WTC11 (cell line): ENCODE data around the gene KSR2. TPM values are rescaled to one million over a fixed set of nuclear protein-coding genes. Genes with fewer than 3 reads are reported as not detected.
A peak's percentile ranks its signal among the peaks of the same experiment; 100 is the strongest.

Experiments used
- ATAC-seq: fragments of 200-7000 bp; cut with Tn5 transposase; 2 replicates; pipeline ENCODE4 v1.10.0; 2021; ENCODE audit warnings: mild to moderate bottlenecking, moderate library complexity
- CTCF ChIA-PET: fragments of 300-600 bp; sonication (Branson Sonifier 250); formaldehyde crosslinking; loops from one replicate; lab custom pipeline; 2021; ENCODE audit warnings: antibody characterized with exemption; lab: Charles Lee
- POLR2A ChIA-PET: fragments of 350-600 bp; sonication (Branson Sonifier 250); formaldehyde crosslinking; loops from one replicate; lab custom pipeline; 2021; ENCODE audit warnings: antibody characterized with exemption; lab: Charles Lee
- DNase-seq: peaks from one replicate; pipeline ENCODE4 v3.0.0; 2021; ENCODE audit warnings: low spot score
- H3K27ac Mint-ChIP-seq: 2 replicates; pipeline ENCODE4 v1.8.0; 2021; ENCODE audit warnings: mixed read lengths
- H3K27me3 Mint-ChIP-seq: 2 replicates; pipeline ENCODE4 v1.8.0; 2021; ENCODE audit warnings: low read depth, mild to moderate bottlenecking, moderate library complexity, mixed read lengths
- H3K36me3 Mint-ChIP-seq: 2 replicates; pipeline ENCODE4 v1.8.0; 2021; ENCODE audit warnings: mixed read lengths
- H3K4me1 Mint-ChIP-seq: 2 replicates; pipeline ENCODE4 v1.8.0; 2022; ENCODE audit warnings: mixed read lengths
- H3K4me3 Mint-ChIP-seq: 2 replicates; pipeline ENCODE4 v1.8.0; 2021; ENCODE audit warnings: mild to moderate bottlenecking, moderate library complexity, mixed read lengths
- H3K9me3 Mint-ChIP-seq: 2 replicates; pipeline ENCODE4 v1.8.0; 2021; ENCODE audit warnings: mixed read lengths
- AFF4 ChIP-seq: sonication (generic); formaldehyde crosslinking; IDR thresholded peaks from 2 replicates; pipeline ENCODE4 v1.8.1; 2023; ENCODE audit warnings: mild to moderate bottlenecking, missing genetic modification reagents, borderline replicate concordance
- CREM ChIP-seq: sonication (generic); formaldehyde crosslinking; IDR thresholded peaks from 2 replicates; pipeline ENCODE4 v1.8.1; 2022; ENCODE audit warnings: mild to moderate bottlenecking, missing genetic modification reagents, moderate library complexity
- ERG ChIP-seq: fragments of 250-450 bp; sonication (Bioruptor Pico); IDR thresholded peaks from 2 replicates; pipeline ENCODE4 v1.8.0; 2021; ENCODE audit warnings: mild to moderate bottlenecking
- FOXJ3 ChIP-seq: sonication (generic); formaldehyde crosslinking; IDR thresholded peaks from 2 replicates; pipeline ENCODE4 v1.9.0; 2021; ENCODE audit warnings: missing genetic modification reagents, mild to moderate bottlenecking, borderline replicate concordance
- FOXK1 ChIP-seq: sonication (generic); formaldehyde crosslinking; IDR thresholded peaks from 2 replicates; pipeline ENCODE4 v1.8.0; 2022; ENCODE audit warnings: mild to moderate bottlenecking, moderate library complexity, missing genetic modification reagents
- IRF2 ChIP-seq: sonication (generic); formaldehyde crosslinking; IDR thresholded peaks from 2 replicates; pipeline ENCODE4 v1.8.0; 2022; ENCODE audit warnings: low read depth, missing genetic modification reagents, borderline replicate concordance
- MAX ChIP-seq: sonication (generic); formaldehyde crosslinking; IDR thresholded peaks from 2 replicates; pipeline ENCODE4 v1.8.0; 2022; ENCODE audit warnings: mild to moderate bottlenecking, missing genetic modification reagents
- MYBL2 ChIP-seq: sonication (generic); formaldehyde crosslinking; IDR thresholded peaks from 2 replicates; pipeline ENCODE4 v1.8.1; 2023; ENCODE audit warnings: mild to moderate bottlenecking, moderate library complexity, missing genetic modification reagents
- NFE2L1 ChIP-seq: sonication (generic); formaldehyde crosslinking; IDR thresholded peaks from 2 replicates; pipeline ENCODE4 v1.8.1; 2023; ENCODE audit warnings: missing genetic modification reagents
- NFYB ChIP-seq: sonication (generic); formaldehyde crosslinking; conservative IDR thresholded peaks from 2 replicates; pipeline ENCODE4 v1.8.0; 2022; ENCODE audit warnings: low read depth, missing genetic modification reagents
- OVOL2 ChIP-seq: fragments of 250-450 bp; sonication (Bioruptor Pico); IDR thresholded peaks from 2 replicates; pipeline ENCODE4 v1.9.0; 2021; ENCODE audit warnings: mild to moderate bottlenecking, borderline replicate concordance
- SMAD3 ChIP-seq: sonication (generic); formaldehyde crosslinking; IDR thresholded peaks from 2 replicates; pipeline ENCODE4 v1.8.0; 2022; ENCODE audit warnings: missing genetic modification reagents, mild to moderate bottlenecking, borderline replicate concordance
- ZNF138 ChIP-seq: sonication (generic); formaldehyde crosslinking; conservative IDR thresholded peaks from 2 replicates; pipeline ENCODE4 v1.8.1; 2022; ENCODE audit warnings: mild to moderate bottlenecking, moderate library complexity, missing genetic modification reagents
- ZNF263 ChIP-seq: sonication (generic); formaldehyde crosslinking; IDR thresholded peaks from 2 replicates; pipeline ENCODE4 v1.8.1; 2022; ENCODE audit warnings: low read depth, mild to moderate bottlenecking, moderate library complexity, missing genetic modification reagents
- ZNF512 ChIP-seq: sonication (generic); formaldehyde crosslinking; IDR thresholded peaks from 2 replicates; pipeline ENCODE4 v1.8.1; 2022; ENCODE audit warnings: missing genetic modification reagents, borderline replicate concordance
- ZNF671 ChIP-seq: fragments of 250-450 bp; sonication (Bioruptor Pico); IDR thresholded peaks from 2 replicates; pipeline ENCODE4 v1.8.0; 2021; ENCODE audit warnings: mild to moderate bottlenecking
- total RNA-seq: library from RNA; stranded (reverse); gene quantifications from 3 replicates; pipeline ENCODE4 v1.2.3, GENCODE V29; 2021

KSR2 gene
- total RNA-seq, 1 experiment from 2014 or later: 2.4 TPM

- ATAC-seq (no peak), DNase-seq (no peak)
- H3K36me3 Mint-ChIP-seq: no peaks in the 10 kb centered on the region
- no peaks in the 10 kb centered on the region for H3K27me3 Mint-ChIP-seq
- TF ChIP-seq NFYB (CRISPR knock-in tag) (no peak), ERG (no peak)
- POLR2A ChIA-PET: no interaction called here
- H3K4me1 Mint-ChIP-seq: 0 out of 2 replicates have a peak, but pooled peaks cover 12% of the 10 kb centered on the region
- CTCF ChIA-PET: no interaction called here
- no peaks in the 10 kb centered on the region for H3K9me3 Mint-ChIP-seq
- H3K4me3 Mint-ChIP-seq: no peak overlapping the region
- no peak overlapping the region; the same call in 1 of the 2 replicates for H3K27ac Mint-ChIP-seq
Observed at GRCh38 chr12:117797202-117797601, 171.6 kb downstream of the KSR2 start.

- Mint-ChIP-seq H3K27ac (no peak overlapping the region), H3K36me3 (no peaks in the 10 kb centered on the region), H3K4me3 (no peak overlapping the region), H3K4me1 (peaks cover 41% of the 10 kb centered on the region), H3K27me3 (no peaks in the 10 kb centered on the region), H3K9me3 (no peaks in the 10 kb centered on the region)
- TF ChIP-seq MYBL2 (CRISPR knock-in tag): no peak
- TF ChIP-seq NFE2L1: peak; percentile 7; the same call in 1 of the 2 replicates
- TF ChIP-seq FOXJ3 (CRISPR knock-in tag): no peak
- TF ChIP-seq ZNF138 (CRISPR knock-in tag): no peak
- DNase-seq (no peak), ATAC-seq (no peak)
- POLR2A ChIA-PET: no interaction called here
- CTCF ChIA-PET: interaction anchor here (1.1 kb wide), 1 partner anchor 64 kb away, joined by 3 read pairs; no protein-coding TSS in a partner anchor
Observed at GRCh38 chr12:117792877-117793424, 175.8 kb downstream of the KSR2 start.

GRCh38 chr12:117792471-117792870 lies 176.3 kb downstream of the KSR2 start:
- H3K4me3 Mint-ChIP-seq: no peak overlapping the region
- no peaks in the 10 kb centered on the region for H3K36me3 Mint-ChIP-seq
- H3K9me3 Mint-ChIP-seq: no peaks in the 10 kb centered on the region
- H3K4me1 Mint-ChIP-seq: peaks cover 46% of the 10 kb centered on the region
- ATAC-seq (no peak), DNase-seq (no peak)
- CTCF ChIA-PET: interaction anchor here (1.1 kb wide), 1 partner anchor 64 kb away, joined by 3 read pairs; no protein-coding TSS in a partner anchor
- POLR2A ChIA-PET: no interaction called here
- TF ChIP-seq OVOL2 (CRISPR knock-in tag): no peak
- no peak for TF ChIP-seq AFF4
- TF ChIP-seq ZNF263: no peak
- TF ChIP-seq MAX (CRISPR knock-in tag): no peak
- TF ChIP-seq ZNF671 (CRISPR knock-in tag): no peak
- no peak overlapping the region for H3K27ac Mint-ChIP-seq
- H3K27me3 Mint-ChIP-seq: no peaks in the 10 kb centered on the region

- ChIA-PET CTCF (interaction anchor here (1.2 to 1.6 kb wide), 3 partner anchors 46 to 66 kb away, joined by 4 to 8 read pairs (median 5); no protein-coding TSS in a partner anchor), POLR2A (no interaction called here)
- Mint-ChIP-seq H3K4me3 (no peak overlapping the region), H3K36me3 (no peaks in the 10 kb centered on the region), H3K9me3 (no peaks in the 10 kb centered on the region), H3K27me3 (no peaks in the 10 kb centered on the region), H3K4me1 (peaks cover 46% of the 10 kb centered on the region), H3K27ac (peak overlapping the region; percentile 93)
- DNase-seq: no peak
- ATAC-seq: no peak
- TF ChIP-seq ZNF512 (CRISPR knock-in tag): no peak
- TF ChIP-seq SMAD3 (CRISPR knock-in tag): no peak
- TF ChIP-seq FOXK1 (CRISPR knock-in tag): no peak
- no peak for TF ChIP-seq IRF2 (CRISPR knock-in tag)
- no peak for TF ChIP-seq CREM (CRISPR knock-in tag)
- TF ChIP-seq AFF4: no peak
Observed at GRCh38 chr12:117790948-117791347, 177.8 kb downstream of the KSR2 start.
